ENCODE measurements around the gene MMP11. TPM values are rescaled to one million over a fixed set of nuclear protein-coding genes. Genes with fewer than 3 reads are reported as not detected.

MMP11 gene
- total RNA-seq, 1 experiment from 2014 or later, result 7.4 TPM

- no TSS peak for BruUV-seq (replicated peaks)
- ATAC-seq, result no peak
- H3K36me3 ChIP-seq (ENCODE audit: control insufficient read depth in 1 of 2, insufficient read depth in 2 of 2, low read length in 2 of 2), result peaks cover 0 to 8% of the 10 kb centered on the region in 2 experiments; a peak in 2 of 4 replicates
Observed at GRCh38 chr22:23745791-23746190, 26.9 kb upstream of the MMP11 start.

More at GRCh38 chr22:23745791-23746190, 26.9 kb upstream of the MMP11 start:
- Histone ChIP-seq H4K20me1 (ENCODE audit: insufficient read depth) (no peaks in the 10 kb centered on the region), H3K27me3 (ENCODE audit: insufficient read depth, low read length) (no peaks in the 10 kb centered on the region), H3K4me1 (ENCODE audit: control insufficient read depth in 1 of 2, insufficient read depth in 2 of 2, low read length in 2 of 2) (peaks cover 5 to 11% of the 10 kb centered on the region in 2 experiments), H3K9me3 (ENCODE audit: control insufficient read depth in 1 of 2, insufficient read depth in 1 of 2, low read depth in 1 of 2, low read length in 2 of 2) (no peaks in the 10 kb centered on the region), H3K27ac (ENCODE audit: low read depth, low read length) (no peak overlapping the region), H3K9ac (ENCODE audit: low read length) (no peak overlapping the region), H3K4me2 (ENCODE audit: low read length) (no peak overlapping the region), H2AFZ (ENCODE audit: low read depth, low read length, poor library complexity, severe bottlenecking) (no peak overlapping the region), H3K79me2 (ENCODE audit: insufficient read depth, low read length) (no peaks in the 10 kb centered on the region), H3K4me3 (replicated peaks in 1 of 2; ENCODE audit: low read depth in 1 of 2, low read length in 2 of 2) (no peak overlapping the region), H3K9me2 (ENCODE audit: insufficient read depth) (no peaks in the 10 kb centered on the region)
- DNase-seq (ENCODE audit: low read depth, low spot score), result no peak
- RAD21 ChIA-PET (ENCODE audit: low non-redundant PET in 1 of 2, low total read pairs in 2 of 2, uncharacterized antibody in 2 of 2, unreplicated experiment in 2 of 2), result no interaction called here
- intact Hi-C loops (cut with micrococcal nuclease), result no loop called here
- TF ChIP-seq FOSL1 (IDR thresholded peaks at IDR 0.05; ENCODE audit: low read depth) (no peak), SRF (IDR thresholded peaks at IDR 0.05; ENCODE audit: low read depth) (no peak), SP1 (IDR thresholded peaks at IDR 0.05; ENCODE audit: low read depth) (no peak), TCF7L2 (IDR thresholded peaks at IDR 0.05; ENCODE audit: borderline replicate concordance, extremely low read depth, insufficient read depth, insufficient read length) (no peak), POLR2AphosphoS5 (IDR thresholded peaks at IDR 0.05; ENCODE audit: low read depth, low read length) (no peak), ZFX (IDR thresholded peaks at IDR 0.05) (no peak), POLR2A (IDR thresholded peaks at IDR 0.05; ENCODE audit: borderline replicate concordance, extremely low read depth, insufficient read depth, insufficient read length) (no peak), RAD21 (IDR thresholded peaks at IDR 0.05; ENCODE audit: low read depth) (no peak), REST (IDR thresholded peaks at IDR 0.05; ENCODE audit: low read depth) (no peak), YY1 (IDR thresholded peaks at IDR 0.05; ENCODE audit: extremely low read depth, insufficient replicate concordance, low read depth, low read length) (no peak), JUND (IDR thresholded peaks at IDR 0.05) (no peak), MAX (IDR thresholded peaks at IDR 0.05) (no peak), EZH2 (IDR thresholded peaks at IDR 0.05) (no peak), SIN3A (IDR thresholded peaks at IDR 0.05; ENCODE audit: low read depth) (no peak), ZNF274 (IDR thresholded peaks at IDR 0.05; ENCODE audit: low read depth, low read length) (no peak)
- CTCF ChIA-PET, result no interaction called here
- POLR2A ChIA-PET, result no interaction called here

Measured in HCT116 (cell line).